Measurements from ENCODE around the gene FXN. TPM values are rescaled to one million over a fixed set of nuclear protein-coding genes. Genes with fewer than 3 reads are reported as not detected.
"Not testable (repeated sequence)": the region's sequence is repeated elsewhere in the genome, so short reads cannot be mapped to it uniquely, and the experiment has no call there.

The FXN gene
- total and polyA plus RNA-seq, 2 donors (not counting 3 experiments of a cell fraction or from before 2014, with no cell fraction given) = 18.2 to 21.2 TPM

DNA sequence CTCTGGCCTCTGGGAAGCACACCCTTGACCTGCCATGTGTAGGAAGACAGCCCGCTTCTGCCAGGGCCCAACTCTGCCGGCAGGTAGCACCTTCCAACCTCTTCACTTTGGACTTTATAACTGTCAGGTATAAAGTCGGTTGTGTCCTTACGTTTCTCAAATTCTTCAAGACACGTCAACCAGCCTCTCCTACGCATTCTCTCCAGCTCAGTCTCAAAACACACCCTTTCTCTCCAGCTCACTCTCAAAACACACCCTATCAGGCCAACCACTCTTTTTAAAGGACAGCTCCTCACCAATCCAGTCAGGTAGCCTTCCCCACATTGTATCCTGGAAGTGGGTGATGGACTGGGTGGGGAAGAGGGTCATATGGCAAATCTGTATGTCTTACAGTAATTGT, 13.5 kb downstream of the FXN start:
- Histone ChIP-seq H4K20me1 (replicated peaks; ENCODE audit: control insufficient read depth, extremely low read depth, insufficient read depth, low read length) (no peaks in the 10 kb centered on the region), H2AFZ (ENCODE audit: low read depth, low read length) (no peak overlapping the region), H3K27me3 (ENCODE audit: control insufficient read depth in 2 of 2, insufficient read depth in 2 of 2, low read length in 2 of 2) (no peaks in the 10 kb centered on the region), H3K79me2 (ENCODE audit: control insufficient read depth, insufficient read depth, low read length) (peaks cover 3% of the 10 kb centered on the region), H3K4me1 (ENCODE audit: control insufficient read depth, extremely low read depth, insufficient read depth, low read length) (peaks cover 6% of the 10 kb centered on the region), H3K9me1 (replicated peaks; ENCODE audit: control insufficient read depth, extremely low read depth, insufficient read depth, low read length) (no peaks in the 10 kb centered on the region), H3K4me2 (ENCODE audit: insufficient read depth, low read length) (no peak overlapping the region), H3K9ac (replicated peaks; ENCODE audit: extremely low read depth, insufficient read depth, low read length) (no peak overlapping the region), H3K36me3 (ENCODE audit: control insufficient read depth in 2 of 2, extremely low read depth in 1 of 2, insufficient read depth in 2 of 2, low read length in 2 of 2) (peaks cover 0 to 6% of the 10 kb centered on the region in 2 experiments), H3K4me3 (replicated peaks in 1 of 3; ENCODE audit: insufficient read depth in 1 of 3, low read depth in 1 of 3, low read length in 3 of 3) (no peak overlapping the region), H3K9me3 (replicated peaks; ENCODE audit: control insufficient read depth, insufficient read depth, low read length) (no peaks in the 10 kb centered on the region), H3K27ac (ENCODE audit: insufficient read depth, low read depth, low read length) (no peak overlapping the region)
- no TSS peak for BruUV-seq (replicated peaks)
- dilution Hi-C loops (cut with MboI; ENCODE audit: extremely low pct_ligation_motif_present, low sequenced_read_pairs) = no loop called here
- ChIA-PET CTCF (interaction anchor here (0.9 to 2.2 kb wide), 2 partner anchors 13 to 144 kb away, joined by 3 to 7 read pairs; partner anchors contain the start of gene FXN), POLR2A (no interaction called here)
- TF ChIP-seq FOS (IDR thresholded peaks at IDR 0.05; ENCODE audit: borderline replicate concordance, insufficient read depth, low read length) (no peak), POLR2AphosphoS5 (IDR thresholded peaks at IDR 0.05; ENCODE audit: insufficient read depth, low read depth, low read length) (no peak), MYC (IDR thresholded peaks at IDR 0.05; ENCODE audit: low read depth, low read length) (no peak), GATA2 (IDR thresholded peaks at IDR 0.05; ENCODE audit: insufficient read depth, insufficient read length, low read depth, low read length) (no peak), JUN (IDR thresholded peaks at IDR 0.05; ENCODE audit: borderline replicate concordance, insufficient read depth, insufficient read length, low read depth) (no peak), POLR2A (IDR thresholded peaks at IDR 0.05; ENCODE audit: low read depth, low read length) (no peak), EZH2 (IDR thresholded peaks at IDR 0.05; ENCODE audit: borderline replicate concordance, low read depth, low read length, severe bottlenecking) (no peak)
- TF ChIP-seq, protein P1, sequence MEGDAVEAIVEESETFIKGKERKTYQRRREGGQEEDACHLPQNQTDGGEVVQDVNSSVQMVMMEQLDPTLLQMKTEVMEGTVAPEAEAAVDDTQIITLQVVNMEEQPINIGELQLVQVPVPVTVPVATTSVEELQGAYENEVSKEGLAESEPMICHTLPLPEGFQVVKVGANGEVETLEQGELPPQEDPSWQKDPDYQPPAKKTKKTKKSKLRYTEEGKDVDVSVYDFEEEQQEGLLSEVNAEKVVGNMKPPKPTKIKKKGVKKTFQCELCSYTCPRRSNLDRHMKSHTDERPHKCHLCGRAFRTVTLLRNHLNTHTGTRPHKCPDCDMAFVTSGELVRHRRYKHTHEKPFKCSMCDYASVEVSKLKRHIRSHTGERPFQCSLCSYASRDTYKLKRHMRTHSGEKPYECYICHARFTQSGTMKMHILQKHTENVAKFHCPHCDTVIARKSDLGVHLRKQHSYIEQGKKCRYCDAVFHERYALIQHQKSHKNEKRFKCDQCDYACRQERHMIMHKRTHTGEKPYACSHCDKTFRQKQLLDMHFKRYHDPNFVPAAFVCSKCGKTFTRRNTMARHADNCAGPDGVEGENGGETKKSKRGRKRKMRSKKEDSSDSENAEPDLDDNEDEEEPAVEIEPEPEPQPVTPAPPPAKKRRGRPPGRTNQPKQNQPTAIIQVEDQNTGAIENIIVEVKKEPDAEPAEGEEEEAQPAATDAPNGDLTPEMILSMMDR (IDR thresholded peaks at IDR 0.05; ENCODE audit: extremely low read depth in 1 of 2, insufficient read depth in 1 of 2, low read depth in 1 of 2, low read length in 2 of 2) = no peak
- TF ChIP-seq, protein P2, sequence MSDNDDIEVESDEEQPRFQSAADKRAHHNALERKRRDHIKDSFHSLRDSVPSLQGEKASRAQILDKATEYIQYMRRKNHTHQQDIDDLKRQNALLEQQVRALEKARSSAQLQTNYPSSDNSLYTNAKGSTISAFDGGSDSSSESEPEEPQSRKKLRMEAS (IDR thresholded peaks at IDR 0.05; ENCODE audit: insufficient read depth, insufficient read length) = no peak
- no peak for DNase-seq (ENCODE audit: low read depth, low spot score)
- intact Hi-C loops (cut with micrococcal nuclease) = no loop called here
- FAIRE-seq = no peak

DNA sequence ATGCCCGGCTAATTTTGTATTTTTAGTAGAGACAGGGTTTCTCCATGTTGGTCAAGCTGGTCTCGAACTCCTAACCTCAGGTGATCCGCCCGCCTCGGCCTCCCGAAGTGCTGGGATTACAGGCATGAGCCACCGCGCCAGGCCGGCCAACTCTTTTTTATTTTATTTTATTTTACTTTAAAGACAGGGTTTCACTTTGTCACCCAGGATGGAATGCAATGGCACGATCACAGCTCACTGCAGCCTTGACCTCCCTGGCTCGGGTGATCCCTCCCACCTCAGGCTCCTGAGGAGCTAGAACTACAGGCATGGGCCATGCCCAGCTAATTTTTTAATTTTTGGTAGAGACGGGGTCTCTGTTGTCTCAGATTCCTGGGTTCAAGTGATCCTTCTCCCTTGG, 15.4 kb downstream of the FXN start:
- H3K4me1 ChIP-seq (ENCODE audit: control insufficient read depth, extremely low read depth, insufficient read depth, low read length); H3K4me2 ChIP-seq (ENCODE audit: insufficient read depth, low read length); H2AFZ ChIP-seq (ENCODE audit: low read depth, low read length); BruUV-seq (replicated peaks); H3K9me1 ChIP-seq (replicated peaks; ENCODE audit: control insufficient read depth, extremely low read depth, insufficient read depth, low read length); intact Hi-C loops (cut with micrococcal nuclease); POLR2A ChIA-PET; H3K27ac ChIP-seq (ENCODE audit: insufficient read depth, low read depth, low read length); H3K9me3 ChIP-seq (replicated peaks; ENCODE audit: control insufficient read depth, insufficient read depth, low read length); H3K4me3 ChIP-seq (replicated peaks in 1 of 3; ENCODE audit: insufficient read depth in 1 of 3, low read depth in 1 of 3, low read length in 3 of 3); H3K36me3 ChIP-seq (ENCODE audit: control insufficient read depth in 2 of 2, extremely low read depth in 1 of 2, insufficient read depth in 2 of 2, low read length in 2 of 2); DNase-seq (ENCODE audit: low read depth, low spot score); FAIRE-seq; H3K27me3 ChIP-seq (ENCODE audit: control insufficient read depth in 2 of 2, insufficient read depth in 2 of 2, low read length in 2 of 2); dilution Hi-C loops (cut with MboI; ENCODE audit: extremely low pct_ligation_motif_present, low sequenced_read_pairs); H3K79me2 ChIP-seq (ENCODE audit: control insufficient read depth, insufficient read depth, low read length); H4K20me1 ChIP-seq (replicated peaks; ENCODE audit: control insufficient read depth, extremely low read depth, insufficient read depth, low read length); H3K9ac ChIP-seq (replicated peaks; ENCODE audit: extremely low read depth, insufficient read depth, low read length): not testable (repeated sequence)
- CTCF ChIA-PET = interaction anchor here (7.6 kb wide), 1 partner anchor 144 kb away, joined by 281 read pairs; no protein-coding TSS in a partner anchor
